Endothelial cell of umbilical vein (primary cell): ENCODE results near the gene CEACAM7.

Experiments used
- CTCF ChIP-seq, 2 donors: IDR thresholded peaks; 1 replicate in 1 of 2; 2 replicates in 1 of 2; pipeline ENCODE4 v1.5.1; 2011; ENCODE audit warnings: low read length in 2 of 2, mild to moderate bottlenecking in 2 of 2, moderate library complexity in 2 of 2, control low read depth in 1 of 2, inconsistent platforms in 1 of 2, low read depth in 1 of 2; ENCODE audit not compliant: insufficient read depth in 1 of 2; ENCODE audit errors: extremely low read depth in 1 of 2
- EZH2 ChIP-seq: IDR thresholded peaks from 2 replicates; pipeline ENCODE4 v1.6.1; 2012; ENCODE audit warnings: borderline replicate concordance, low read depth, mild to moderate bottlenecking, moderate library complexity, low read length, inconsistent platforms; ENCODE audit not compliant: severe bottlenecking
- FOS ChIP-seq: IDR thresholded peaks from 2 replicates; pipeline ENCODE4 v1.6.1; 2011; ENCODE audit warnings: mild to moderate bottlenecking, low read length, moderate library complexity, borderline replicate concordance; ENCODE audit not compliant: insufficient read depth
- JUN ChIP-seq: IDR thresholded peaks from 2 replicates; pipeline ENCODE4 v1.6.1; 2011; ENCODE audit warnings: borderline replicate concordance, low read depth; ENCODE audit not compliant: insufficient read length, insufficient read depth
- MAX ChIP-seq: IDR thresholded peaks from 2 replicates; pipeline ENCODE4 v1.6.1; 2011; ENCODE audit not compliant: insufficient read depth, insufficient read length
- MYC ChIP-seq: IDR thresholded peaks from one replicate; pipeline ENCODE4 v1.6.1; 2011; ENCODE audit warnings: mild to moderate bottlenecking, low read depth, low read length
- POLR2A ChIP-seq: IDR thresholded peaks from 2 replicates; pipeline ENCODE4 v1.6.1; 2012; ENCODE audit warnings: low read depth, mild to moderate bottlenecking, control low read depth, low read length
- POLR2AphosphoS5 ChIP-seq: IDR thresholded peaks from 2 replicates; pipeline ENCODE4 v1.6.1; 2012; ENCODE audit warnings: low read depth, mild to moderate bottlenecking, control low read depth, low read length, moderate library complexity; ENCODE audit not compliant: insufficient read depth

- TF ChIP-seq CTCF (IDR thresholded peaks at IDR 0.05; ENCODE audit: extremely low read depth in 1 of 2, insufficient read depth in 1 of 2, low read depth in 1 of 2, low read length in 2 of 2): no peak
- no peak for TF ChIP-seq EZH2
- TF ChIP-seq POLR2A: no peak
- TF ChIP-seq POLR2AphosphoS5: no peak
- no peak for TF ChIP-seq JUN
- no peak for TF ChIP-seq MAX
- TF ChIP-seq MYC: no peak
- TF ChIP-seq FOS: no peak
Observed at GRCh38 chr19:41624515-41624914, 63.6 kb downstream of the CEACAM7 start.
